GM18868 (cell line): ENCODE measurements around the gene XRCC2.
"Not testable (repeated sequence)": the region's sequence is repeated elsewhere in the genome, so short reads cannot be mapped to it uniquely, and the experiment has no call there.

ENCODE experiments used
- ATAC-seq: cut with Tn5 transposase; IDR thresholded peaks from one replicate; pipeline ENCODE4 v1.9.1; 2021; ENCODE audit warnings: mild to moderate bottlenecking, moderate library complexity; ENCODE audit not compliant: unreplicated experiment

Gene XRCC2

DNA sequence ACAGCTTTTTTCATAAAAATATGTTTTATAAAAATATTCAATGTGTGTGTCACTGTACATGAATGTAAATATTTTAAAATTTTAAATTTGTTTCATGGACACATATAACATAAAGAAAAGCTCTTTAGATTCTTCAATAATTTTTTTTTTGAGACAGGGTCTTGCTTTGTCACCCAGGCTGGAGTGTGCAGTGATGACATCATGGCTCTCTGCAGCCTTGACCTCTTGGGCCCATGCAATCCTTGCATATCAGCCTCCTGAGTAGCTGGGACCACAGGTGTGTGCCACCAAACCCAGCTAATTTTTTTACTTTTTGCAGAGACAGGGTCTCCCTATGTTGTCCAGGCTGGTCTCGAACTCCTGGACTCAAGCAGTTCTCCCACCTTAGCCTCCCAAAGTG is 9.9 kb downstream of the XRCC2 start:
- ATAC-seq = no peak

GRCh38 chr7:152664636-152665035 is 11.3 kb downstream of the XRCC2 start:
- ATAC-seq = no peak

DNA sequence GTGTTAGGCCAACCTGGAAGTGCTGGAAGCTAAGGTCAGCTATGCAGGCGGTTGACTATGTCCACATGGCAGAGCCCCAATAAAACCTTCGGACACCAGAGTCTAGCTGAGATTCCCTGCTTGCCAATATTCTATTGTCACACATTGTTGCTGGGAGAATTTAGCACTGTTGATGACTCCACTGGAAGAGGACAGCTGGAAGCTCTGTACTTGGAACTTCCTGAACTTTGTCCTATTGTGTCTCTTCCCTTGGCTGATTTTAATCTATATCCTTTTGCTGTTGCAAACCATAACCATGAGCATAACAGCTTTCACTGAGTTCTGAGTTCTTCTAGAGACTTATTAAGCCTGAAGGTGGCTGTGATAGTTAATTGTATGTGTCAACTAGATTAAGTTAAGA is 12.0 kb downstream of the XRCC2 start:
- ATAC-seq = no peak

DNA sequence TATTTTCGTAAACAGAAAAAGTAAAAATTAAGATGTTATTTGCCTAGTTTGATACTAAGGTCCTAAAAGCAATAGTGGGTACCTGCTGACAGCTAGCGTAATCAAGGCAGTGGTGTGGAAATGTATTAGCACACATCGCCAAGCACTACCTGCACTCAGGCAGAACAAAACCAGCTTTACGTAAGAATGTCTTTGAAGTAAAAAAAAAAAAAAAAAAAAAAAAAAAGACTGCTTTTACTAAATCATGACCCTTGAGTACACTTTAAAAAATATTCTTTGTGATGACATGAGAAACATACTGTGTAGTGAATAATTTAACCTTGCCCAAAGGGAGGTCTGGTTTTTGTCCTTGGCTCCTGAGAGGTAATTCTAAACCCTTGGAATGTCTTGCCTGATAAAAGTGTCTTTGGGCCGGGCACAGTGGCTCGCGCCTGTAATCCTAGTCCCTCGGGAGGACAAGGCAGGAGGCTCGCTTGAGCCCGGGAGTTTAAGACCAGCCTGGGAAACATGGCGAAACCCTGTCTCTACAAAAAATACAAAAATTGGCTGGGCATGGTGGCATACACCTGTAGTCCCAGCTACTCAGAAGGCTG is 12.7 kb downstream of the XRCC2 start:
- ATAC-seq = no peak

GRCh38 chr7:152661479-152661878 is 14.5 kb downstream of the XRCC2 start:
- no peak for ATAC-seq

- ATAC-seq = no peak
These were observed 15.9 kb downstream of the XRCC2 start for GRCh38 chr7:152660021-152660420.

DNA sequence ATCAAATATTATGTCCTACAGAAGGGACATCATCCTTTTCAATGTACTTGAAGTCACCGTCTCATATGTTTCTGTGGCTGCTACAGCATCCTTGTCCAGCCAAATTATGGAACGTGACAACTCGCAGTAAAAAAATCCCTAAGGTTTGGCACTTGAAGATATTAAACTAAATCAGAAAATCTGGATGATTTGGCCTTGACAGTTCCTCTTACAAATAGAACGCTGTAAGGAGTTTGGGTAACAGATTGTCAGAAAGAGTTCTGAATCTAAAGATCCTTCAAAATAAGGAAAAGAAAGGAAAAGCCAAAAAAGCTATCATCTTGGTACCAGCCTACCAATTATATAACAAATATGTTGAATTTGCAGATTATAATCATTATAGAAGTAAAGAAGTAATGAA is 21.0 kb downstream of the XRCC2 start:
- no peak for ATAC-seq

DNA sequence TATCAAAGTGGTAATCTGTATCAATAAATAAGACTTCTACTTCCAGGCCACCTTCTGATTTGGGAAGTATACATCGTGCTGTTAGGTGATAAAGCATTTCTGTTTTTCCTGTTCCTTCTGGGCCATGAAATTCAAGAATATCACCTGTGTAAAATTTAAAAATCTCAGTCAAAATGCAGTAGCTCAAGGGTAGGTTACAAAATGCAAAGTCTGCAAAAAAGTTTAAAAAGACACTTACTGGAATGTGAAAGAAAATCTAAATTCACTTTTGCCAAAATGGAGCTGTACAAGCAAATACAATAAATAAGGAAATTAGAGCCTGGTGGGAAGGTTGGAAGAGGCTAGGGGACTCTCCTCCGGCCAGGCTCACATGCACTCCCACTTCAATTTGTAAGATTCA is 26.7 kb downstream of the XRCC2 start:
- ATAC-seq = no peak

GRCh38 chr7:152647009-152647408 is 28.9 kb downstream of the XRCC2 start:
- ATAC-seq = no peak

DNA sequence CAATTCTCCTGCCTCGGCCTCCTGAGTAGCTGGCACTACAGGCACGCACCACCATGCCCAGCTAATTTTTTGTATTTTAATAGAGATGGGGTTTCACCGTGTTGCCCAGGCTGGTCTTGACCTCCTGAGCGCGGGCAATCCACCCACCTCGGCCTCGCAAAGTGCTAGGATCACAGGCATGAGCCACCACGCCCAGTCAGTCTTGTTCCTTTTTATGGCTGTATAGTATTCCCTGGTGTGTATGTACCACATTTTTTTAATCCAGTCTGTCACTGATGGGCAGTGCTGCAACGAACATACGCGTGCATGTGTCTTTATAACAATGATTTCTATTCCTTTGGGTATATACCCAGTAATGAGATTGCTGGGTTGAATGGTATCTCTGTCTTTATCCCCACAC is 29.4 kb downstream of the XRCC2 start:
- ATAC-seq = not testable (repeated sequence)

GRCh38 chr7:152643979-152644559 is 31.9 kb downstream of the XRCC2 start:
- no peak for ATAC-seq

- ATAC-seq = no peak
These were observed 34.6 kb downstream of the XRCC2 start for GRCh38 chr7:152641384-152641783.

DNA sequence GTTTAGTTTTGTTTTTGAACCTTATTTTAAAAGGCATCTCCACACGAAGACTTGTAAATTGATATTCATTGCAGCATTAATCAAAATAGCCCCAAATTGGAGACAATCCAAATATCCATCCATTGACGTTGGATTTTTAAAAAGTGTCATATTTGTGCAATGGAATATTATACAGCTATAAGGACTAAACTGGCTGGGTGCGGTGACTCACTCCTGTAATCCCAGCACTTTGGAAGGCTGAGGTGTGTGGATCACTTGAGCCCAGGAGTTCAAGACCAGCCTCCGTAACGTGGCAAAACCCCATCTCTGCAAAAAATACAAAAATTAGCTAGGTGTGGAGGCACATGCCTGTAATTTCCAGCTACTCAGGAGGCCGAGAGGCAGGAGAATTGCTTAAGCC is 35.1 kb downstream of the XRCC2 start:
- ATAC-seq = no peak

DNA sequence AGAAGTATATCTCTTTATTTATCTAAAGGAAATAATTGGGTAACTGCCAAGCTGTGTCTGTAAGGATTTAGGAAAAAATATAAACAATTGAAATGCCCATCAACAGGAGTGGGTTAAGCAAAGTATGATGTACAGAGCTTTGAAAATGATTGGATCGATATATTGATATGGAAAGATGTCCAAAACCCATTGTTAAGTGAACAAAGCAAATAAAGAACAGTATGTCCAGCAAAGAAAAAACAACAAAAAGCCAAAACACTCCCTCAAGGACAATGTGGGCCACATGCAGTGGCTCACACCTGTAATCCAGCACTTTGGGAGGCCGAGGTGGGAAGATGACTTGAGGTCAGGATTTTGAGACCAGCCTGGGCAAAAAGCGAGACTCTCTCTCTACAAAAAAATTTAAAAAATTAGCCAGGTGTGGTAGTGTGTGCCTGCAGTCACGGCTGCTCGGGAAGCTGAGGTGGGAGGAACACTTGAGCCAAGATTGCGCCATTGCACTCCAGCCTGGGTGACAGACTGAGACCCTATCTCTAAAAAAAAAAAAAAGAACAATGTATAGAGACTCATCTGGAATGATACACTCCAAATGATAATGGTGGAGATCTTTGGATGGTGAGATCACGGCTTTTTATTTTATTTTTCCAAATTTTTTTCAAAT is 37.9 kb downstream of the XRCC2 start:
- ATAC-seq = no peak

GRCh38 chr7:152637161-152637560 is 38.8 kb downstream of the XRCC2 start:
- no peak for ATAC-seq

DNA sequence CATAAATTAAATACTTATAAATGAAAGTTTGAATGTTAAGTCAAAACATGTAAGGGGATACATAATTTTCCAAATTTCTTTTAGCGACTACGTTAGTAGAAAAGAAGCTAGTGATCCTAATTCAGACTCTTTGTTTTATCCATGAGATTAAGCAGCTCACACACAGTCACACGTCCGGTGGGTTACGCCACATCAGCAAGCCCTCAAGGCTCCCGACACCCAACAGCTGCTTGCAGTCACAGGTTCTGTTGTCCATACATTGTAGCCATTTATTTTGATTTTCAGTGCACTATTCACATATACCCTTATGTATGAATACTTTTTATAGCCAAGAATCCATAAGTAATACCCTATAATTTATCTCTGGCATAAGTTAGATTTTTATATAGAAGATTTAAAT is 39.5 kb downstream of the XRCC2 start:
- no peak for ATAC-seq

GRCh38 chr7:152633504-152633903 is 42.4 kb downstream of the XRCC2 start:
- ATAC-seq = no peak

- no peak for ATAC-seq
These were observed 42.9 kb downstream of the XRCC2 start for GRCh38 chr7:152633072-152633471.

GRCh38 chr7:152628772-152629171 is 47.2 kb downstream of the XRCC2 start:
- not testable (repeated sequence) for ATAC-seq

GRCh38 chr7:152624228-152624627 is 51.7 kb downstream of the XRCC2 start:
- no peak for ATAC-seq

DNA sequence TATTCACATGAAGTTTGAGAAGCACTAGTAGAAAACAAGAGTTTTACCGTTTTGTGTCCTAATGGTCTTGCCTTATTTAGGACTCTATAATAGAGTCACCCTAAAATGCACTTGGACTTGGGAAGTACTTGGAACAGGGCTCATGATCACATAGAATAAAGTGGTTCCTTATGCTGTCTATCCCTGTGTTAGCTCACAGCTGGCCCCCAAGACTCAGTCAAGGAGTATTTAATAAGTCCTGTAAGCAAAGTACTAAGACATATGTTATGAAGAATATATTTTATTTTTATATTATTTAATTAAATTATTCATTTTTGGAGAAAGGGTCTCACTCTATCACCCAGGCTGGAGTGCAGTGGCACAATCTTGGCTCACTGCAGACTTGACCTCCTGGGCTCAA is 54.5 kb downstream of the XRCC2 start:
- no peak for ATAC-seq

DNA sequence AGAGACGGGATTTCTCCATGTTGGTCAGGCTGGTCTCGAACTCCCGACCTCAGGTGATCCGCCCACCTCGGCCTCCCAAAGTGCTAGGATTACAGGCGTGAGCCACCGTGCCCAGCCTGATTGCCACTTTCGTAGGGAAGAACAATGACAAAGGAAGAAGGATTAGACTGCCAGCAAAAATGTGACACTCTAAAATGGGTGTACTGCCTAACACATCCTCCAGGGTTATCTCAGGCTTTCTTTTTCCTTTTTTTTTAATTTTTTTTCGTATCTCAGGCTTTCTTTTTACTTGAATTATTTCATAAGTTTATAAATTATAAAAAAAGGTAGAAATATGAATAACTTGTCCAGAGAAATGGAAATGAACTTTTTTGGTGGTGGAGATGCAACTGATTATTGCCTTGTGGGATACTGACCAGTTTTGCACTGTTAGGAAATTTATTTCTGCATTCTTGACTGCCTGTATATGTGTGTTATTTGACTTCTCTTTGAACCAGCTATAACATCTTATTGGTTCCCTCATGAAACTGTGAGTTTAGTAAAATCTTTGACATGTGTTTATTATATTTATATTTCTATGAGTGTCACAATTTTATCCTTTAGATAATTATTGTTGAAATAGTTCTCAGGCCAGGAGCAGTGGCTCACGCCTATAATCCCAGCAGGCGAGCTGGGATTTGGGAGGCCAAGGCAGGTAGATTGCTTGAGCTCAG is 56.8 kb downstream of the XRCC2 start:
- no peak for ATAC-seq
